ENCODE data around the gene FANCC. TPM values are rescaled to one million over a fixed set of nuclear protein-coding genes. Genes with fewer than 3 reads are reported as not detected.

The FANCC gene
- total and polyA plus RNA-seq, 5 donors from 2014 or later = 2.8 to 7.5 (median 5.4) TPM

- Histone ChIP-seq H3K27me3 (ENCODE audit: control insufficient read depth, insufficient read depth, low read length) (no peaks in the 10 kb centered on the region), H3K36me3 (ENCODE audit: control insufficient read depth, insufficient read depth, low read length) (no peaks in the 10 kb centered on the region), H3K4me1 (ENCODE audit: control insufficient read depth, insufficient read depth, low read length, poor library complexity, severe bottlenecking) (no peaks in the 10 kb centered on the region), H3K9me3 (ENCODE audit: control insufficient read depth in 2 of 2, low read length in 2 of 2) (no peaks in the 10 kb centered on the region), H3K27ac (ENCODE audit: insufficient read depth, low read length, poor library complexity, severe bottlenecking) (no peak overlapping the region), H3K4me3 (ENCODE audit: low read depth, low read length) (no peak overlapping the region)
- no peak overlapping the region for H3K4me3 Mint-ChIP-seq
- DNase-seq (no peak), ATAC-seq (ENCODE audit: low read depth in 2 of 2) (no peak)
- no peaks in the 10 kb centered on the region for H3K9me3 Mint-ChIP-seq
- peaks cover 0 to 13% (median under 1%) of the 10 kb centered on the region in 4 donors for H3K4me1 Mint-ChIP-seq
- peaks cover 16% of the 10 kb centered on the region for H3K36me3 Mint-ChIP-seq
- H3K27ac Mint-ChIP-seq = no peak overlapping the region
- H3K27me3 Mint-ChIP-seq = no peaks in the 10 kb centered on the region
Observed at GRCh38 chr9:95142315-95142714, 175.2 kb downstream of the FANCC start.

DNA sequence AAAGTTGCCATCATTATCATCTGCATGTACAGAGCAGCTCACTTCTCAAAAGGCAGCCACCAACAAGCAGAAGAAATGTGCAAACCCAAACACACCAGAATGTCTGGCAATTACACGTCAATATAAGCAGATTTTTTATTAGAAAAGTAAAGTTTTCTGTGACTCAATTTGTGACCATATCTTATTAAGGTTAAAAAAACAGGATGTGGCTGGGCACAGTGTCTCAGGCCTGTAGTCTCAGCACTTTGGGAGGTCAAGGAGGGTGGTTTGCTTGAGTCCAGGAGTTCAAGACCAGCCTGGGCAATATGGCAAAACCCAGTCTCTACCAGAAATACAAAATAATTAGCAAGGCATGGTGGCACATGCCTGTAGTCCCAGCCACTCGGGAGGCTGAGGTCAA lies 176.7 kb downstream of the FANCC start:
- Mint-ChIP-seq H3K9me3 (no peaks in the 10 kb centered on the region), H3K36me3 (peaks cover 17% of the 10 kb centered on the region), H3K4me1 (peaks cover 0 to 13% (median under 1%) of the 10 kb centered on the region in 4 donors), H3K27me3 (no peaks in the 10 kb centered on the region), H3K27ac (peak overlapping the region in 1 of 3 donors; percentile 46), H3K4me3 (no peak overlapping the region)
- H3K4me3 ChIP-seq (ENCODE audit: low read depth, low read length) = no peak overlapping the region
- peak in 1 of 3 donors; percentile 31 for DNase-seq
- H3K4me1 ChIP-seq (ENCODE audit: control insufficient read depth, insufficient read depth, low read length, poor library complexity, severe bottlenecking) = no peaks in the 10 kb centered on the region
- no peaks in the 10 kb centered on the region for H3K36me3 ChIP-seq (ENCODE audit: control insufficient read depth, insufficient read depth, low read length)
- no peaks in the 10 kb centered on the region for H3K27me3 ChIP-seq (ENCODE audit: control insufficient read depth, insufficient read depth, low read length)
- H3K9me3 ChIP-seq (ENCODE audit: control insufficient read depth in 2 of 2, low read length in 2 of 2) = no peaks in the 10 kb centered on the region
- H3K27ac ChIP-seq (ENCODE audit: insufficient read depth, low read length, poor library complexity, severe bottlenecking) = no peak overlapping the region
- ATAC-seq (ENCODE audit: low read depth in 2 of 2) = no peak

- Histone ChIP-seq H3K4me1 (ENCODE audit: control insufficient read depth, insufficient read depth, low read length, poor library complexity, severe bottlenecking) (no peaks in the 10 kb centered on the region), H3K27me3 (ENCODE audit: control insufficient read depth, insufficient read depth, low read length) (no peaks in the 10 kb centered on the region), H3K27ac (ENCODE audit: insufficient read depth, low read length, poor library complexity, severe bottlenecking) (no peak overlapping the region), H3K4me3 (ENCODE audit: low read depth, low read length) (no peak overlapping the region), H3K9me3 (ENCODE audit: control insufficient read depth in 2 of 2, low read length in 2 of 2) (no peaks in the 10 kb centered on the region), H3K36me3 (ENCODE audit: control insufficient read depth, insufficient read depth, low read length) (no peaks in the 10 kb centered on the region)
- no peak overlapping the region for H3K4me3 Mint-ChIP-seq
- H3K27me3 Mint-ChIP-seq = no peaks in the 10 kb centered on the region
- H3K27ac Mint-ChIP-seq = peak overlapping the region in 1 of 3 donors; percentile 43
- no peak for DNase-seq
- ATAC-seq (ENCODE audit: low read depth in 2 of 2) = no peak
- H3K9me3 Mint-ChIP-seq = no peaks in the 10 kb centered on the region
- H3K4me1 Mint-ChIP-seq = peaks cover 0 to 13% (median under 1%) of the 10 kb centered on the region in 4 donors
- H3K36me3 Mint-ChIP-seq = peaks cover 12% of the 10 kb centered on the region
Observed at GRCh38 chr9:95139126-95139525, 178.4 kb downstream of the FANCC start.

- Histone ChIP-seq H3K27me3 (ENCODE audit: control insufficient read depth, insufficient read depth, low read length) (no peaks in the 10 kb centered on the region), H3K9me3 (ENCODE audit: control insufficient read depth in 2 of 2, low read length in 2 of 2) (no peaks in the 10 kb centered on the region), H3K4me1 (ENCODE audit: control insufficient read depth, insufficient read depth, low read length, poor library complexity, severe bottlenecking) (no peaks in the 10 kb centered on the region), H3K27ac (ENCODE audit: insufficient read depth, low read length, poor library complexity, severe bottlenecking) (no peak overlapping the region), H3K4me3 (ENCODE audit: low read depth, low read length) (no peak overlapping the region), H3K36me3 (ENCODE audit: control insufficient read depth, insufficient read depth, low read length) (no peaks in the 10 kb centered on the region)
- DNase-seq = no peak
- Mint-ChIP-seq H3K27me3 (no peaks in the 10 kb centered on the region), H3K9me3 (no peaks in the 10 kb centered on the region), H3K27ac (no peak overlapping the region), H3K36me3 (peaks cover 16% of the 10 kb centered on the region), H3K4me1 (peaks cover 0 to 13% (median under 1%) of the 10 kb centered on the region in 4 donors), H3K4me3 (no peak overlapping the region)
- no peak for ATAC-seq (ENCODE audit: low read depth in 2 of 2)
Observed at GRCh38 chr9:95138474-95138873, 179.0 kb downstream of the FANCC start.

GRCh38 chr9:95137587-95138145 lies 179.8 kb downstream of the FANCC start:
- peak overlapping the region in 1 of 3 donors; percentile 2 for H3K27ac Mint-ChIP-seq
- H3K27me3 Mint-ChIP-seq = no peaks in the 10 kb centered on the region

GRCh38 chr9:95135756-95136155 lies 181.8 kb downstream of the FANCC start:
- no peak overlapping the region for H3K4me3 ChIP-seq (ENCODE audit: low read depth, low read length)
- no peak overlapping the region for H3K27ac Mint-ChIP-seq
- peaks cover 0 to 7% (median 2%) of the 10 kb centered on the region in 4 donors for H3K4me1 Mint-ChIP-seq
- H3K9me3 ChIP-seq (ENCODE audit: control insufficient read depth in 2 of 2, low read length in 2 of 2) = no peaks in the 10 kb centered on the region
- H3K27me3 Mint-ChIP-seq = no peaks in the 10 kb centered on the region
- no peaks in the 10 kb centered on the region for H3K27me3 ChIP-seq (ENCODE audit: control insufficient read depth, insufficient read depth, low read length)
- no peaks in the 10 kb centered on the region for H3K9me3 Mint-ChIP-seq
- no peaks in the 10 kb centered on the region for H3K36me3 ChIP-seq (ENCODE audit: control insufficient read depth, insufficient read depth, low read length)
- DNase-seq = no peak
- no peak overlapping the region for H3K27ac ChIP-seq (ENCODE audit: insufficient read depth, low read length, poor library complexity, severe bottlenecking)
- H3K4me1 ChIP-seq (ENCODE audit: control insufficient read depth, insufficient read depth, low read length, poor library complexity, severe bottlenecking) = no peaks in the 10 kb centered on the region
- peaks cover 16% of the 10 kb centered on the region for H3K36me3 Mint-ChIP-seq
- ATAC-seq (ENCODE audit: low read depth in 2 of 2) = no peak
- H3K4me3 Mint-ChIP-seq = no peak overlapping the region

More at GRCh38 chr9:95137587-95138145, 179.8 kb downstream of the FANCC start:
- H3K4me1 Mint-ChIP-seq = peaks cover 0 to 13% (median under 1%) of the 10 kb centered on the region in 4 donors
- no peaks in the 10 kb centered on the region for H3K9me3 ChIP-seq (ENCODE audit: control insufficient read depth in 2 of 2, low read length in 2 of 2)
- DNase-seq = no peak
- ATAC-seq (ENCODE audit: low read depth in 2 of 2) = no peak
- H3K9me3 Mint-ChIP-seq = no peaks in the 10 kb centered on the region
- no peak overlapping the region for H3K4me3 ChIP-seq (ENCODE audit: low read depth, low read length)
- H3K4me1 ChIP-seq (ENCODE audit: control insufficient read depth, insufficient read depth, low read length, poor library complexity, severe bottlenecking) = no peaks in the 10 kb centered on the region
- peaks cover 16% of the 10 kb centered on the region for H3K36me3 Mint-ChIP-seq
- H3K27ac ChIP-seq (ENCODE audit: insufficient read depth, low read length, poor library complexity, severe bottlenecking) = no peak overlapping the region
- no peaks in the 10 kb centered on the region for H3K36me3 ChIP-seq (ENCODE audit: control insufficient read depth, insufficient read depth, low read length)
- no peak overlapping the region for H3K4me3 Mint-ChIP-seq
- H3K27me3 ChIP-seq (ENCODE audit: control insufficient read depth, insufficient read depth, low read length) = no peaks in the 10 kb centered on the region

DNA sequence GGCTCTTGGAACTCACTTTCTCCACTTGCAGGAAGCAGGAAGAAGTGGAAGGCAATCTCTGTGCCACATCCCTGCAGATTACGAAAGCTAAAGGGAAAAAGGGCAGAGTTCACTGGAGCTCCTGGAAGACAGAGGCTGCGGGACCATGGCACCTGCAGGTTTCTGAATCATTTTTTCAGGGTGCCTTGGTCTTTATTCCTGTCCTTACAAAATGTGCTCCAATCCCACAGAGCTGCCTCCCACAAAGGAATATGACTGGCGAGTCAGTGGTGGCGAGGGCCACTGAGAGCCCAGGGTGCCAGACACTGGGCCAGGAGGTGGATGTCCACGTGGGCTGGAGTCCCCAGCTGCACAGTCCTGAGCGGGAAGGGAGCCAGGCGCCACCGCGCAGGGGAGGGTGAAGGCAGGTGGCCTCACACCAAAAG lies 183.0 kb downstream of the FANCC start:
- H3K36me3 Mint-ChIP-seq = peaks cover 16% of the 10 kb centered on the region
- no peaks in the 10 kb centered on the region for H3K9me3 ChIP-seq (ENCODE audit: control insufficient read depth in 2 of 2, low read length in 2 of 2)
- H3K27ac Mint-ChIP-seq = no peak overlapping the region
- no peaks in the 10 kb centered on the region for H3K27me3 ChIP-seq (ENCODE audit: control insufficient read depth, insufficient read depth, low read length)
- no peaks in the 10 kb centered on the region for H3K36me3 ChIP-seq (ENCODE audit: control insufficient read depth, insufficient read depth, low read length)
- peaks cover 0 to 3% (median 0%) of the 10 kb centered on the region in 4 donors for H3K4me1 Mint-ChIP-seq
- H3K4me3 Mint-ChIP-seq = no peak overlapping the region
- H3K27ac ChIP-seq (ENCODE audit: insufficient read depth, low read length, poor library complexity, severe bottlenecking) = no peak overlapping the region
- no peaks in the 10 kb centered on the region for H3K9me3 Mint-ChIP-seq
- no peak for DNase-seq
- no peaks in the 10 kb centered on the region for H3K27me3 Mint-ChIP-seq
- no peak for ATAC-seq (ENCODE audit: low read depth in 2 of 2)
- H3K4me3 ChIP-seq (ENCODE audit: low read depth, low read length) = no peak overlapping the region
- no peaks in the 10 kb centered on the region for H3K4me1 ChIP-seq (ENCODE audit: control insufficient read depth, insufficient read depth, low read length, poor library complexity, severe bottlenecking)

- H3K4me3 Mint-ChIP-seq = no peak overlapping the region
- Histone ChIP-seq H3K4me3 (ENCODE audit: low read depth, low read length) (no peak overlapping the region), H3K9me3 (ENCODE audit: control insufficient read depth in 2 of 2, low read length in 2 of 2) (no peaks in the 10 kb centered on the region), H3K36me3 (ENCODE audit: control insufficient read depth, insufficient read depth, low read length) (no peaks in the 10 kb centered on the region), H3K27me3 (ENCODE audit: control insufficient read depth, insufficient read depth, low read length) (no peaks in the 10 kb centered on the region), H3K27ac (ENCODE audit: insufficient read depth, low read length, poor library complexity, severe bottlenecking) (no peak overlapping the region), H3K4me1 (ENCODE audit: control insufficient read depth, insufficient read depth, low read length, poor library complexity, severe bottlenecking) (no peaks in the 10 kb centered on the region)
- no peaks in the 10 kb centered on the region for H3K9me3 Mint-ChIP-seq
- peaks cover 16% of the 10 kb centered on the region for H3K36me3 Mint-ChIP-seq
- H3K27ac Mint-ChIP-seq = no peak overlapping the region
- no peak for ATAC-seq (ENCODE audit: low read depth in 2 of 2)
- H3K4me1 Mint-ChIP-seq = peaks cover 0 to 3% (median 0%) of the 10 kb centered on the region in 4 donors
- H3K27me3 Mint-ChIP-seq = no peaks in the 10 kb centered on the region
- no peak for DNase-seq
Observed at GRCh38 chr9:95133325-95133705, 184.2 kb downstream of the FANCC start.

Data from CD4-positive, CD25-positive, alpha-beta regulatory T cell (primary cell).